HTR-8/SVneo (cell line): Measurements from ENCODE around the gene IRF4.
"Not testable (repeated sequence)": the region's sequence is repeated elsewhere in the genome, so short reads cannot be mapped to it uniquely, and the experiment has no call there.

Source experiments
- DNase-seq: peaks from one replicate; pipeline ENCODE4 v3.0.0; 2011; ENCODE audit warnings: low spot score, mixed read lengths; ENCODE audit not compliant: insufficient read length
- FAIRE-seq: peaks from 2 replicates; lab custom pipeline; 2011; peaks lifted over from hg19 to GRCh38; lab: Jason Lieb, UNC

IRF4 gene

DNA sequence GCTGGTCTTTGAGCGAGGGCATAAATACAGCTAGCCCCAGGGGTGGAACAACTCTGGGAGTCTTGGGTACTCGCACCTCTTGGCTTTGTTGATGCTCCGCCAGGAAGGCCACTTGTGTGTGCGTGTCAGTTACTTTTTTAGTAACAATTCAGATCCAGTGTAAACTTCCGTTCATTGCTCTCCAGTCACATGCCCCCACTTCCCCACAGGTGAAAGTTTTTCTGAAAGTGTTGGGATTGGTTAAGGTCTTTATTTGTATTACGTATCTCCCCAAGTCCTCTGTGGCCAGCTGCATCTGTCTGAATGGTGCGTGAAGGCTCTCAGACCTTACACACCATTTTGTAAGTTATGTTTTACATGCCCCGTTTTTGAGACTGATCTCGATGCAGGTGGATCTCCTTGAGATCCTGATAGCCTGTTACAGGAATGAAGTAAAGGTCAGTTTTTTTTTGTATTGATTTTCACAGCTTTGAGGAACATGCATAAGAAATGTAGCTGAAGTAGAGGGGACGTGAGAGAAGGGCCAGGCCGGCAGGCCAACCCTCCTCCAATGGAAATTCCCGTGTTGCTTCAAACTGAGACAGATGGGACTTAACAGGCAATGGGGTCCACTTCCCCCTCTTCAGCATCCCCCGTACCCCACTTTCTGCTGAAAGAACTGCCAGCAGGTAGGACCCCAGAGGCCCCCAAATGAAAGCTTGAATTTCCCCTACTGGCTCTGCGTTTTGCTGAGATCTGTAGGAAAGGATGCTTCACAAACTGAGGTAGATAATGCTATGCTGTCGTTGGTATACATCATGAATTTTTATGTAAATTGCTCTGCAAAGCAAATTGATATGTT is 19.2 kb downstream of the IRF4 start:
- DNase-seq (no peak), FAIRE-seq (no peak)

DNA sequence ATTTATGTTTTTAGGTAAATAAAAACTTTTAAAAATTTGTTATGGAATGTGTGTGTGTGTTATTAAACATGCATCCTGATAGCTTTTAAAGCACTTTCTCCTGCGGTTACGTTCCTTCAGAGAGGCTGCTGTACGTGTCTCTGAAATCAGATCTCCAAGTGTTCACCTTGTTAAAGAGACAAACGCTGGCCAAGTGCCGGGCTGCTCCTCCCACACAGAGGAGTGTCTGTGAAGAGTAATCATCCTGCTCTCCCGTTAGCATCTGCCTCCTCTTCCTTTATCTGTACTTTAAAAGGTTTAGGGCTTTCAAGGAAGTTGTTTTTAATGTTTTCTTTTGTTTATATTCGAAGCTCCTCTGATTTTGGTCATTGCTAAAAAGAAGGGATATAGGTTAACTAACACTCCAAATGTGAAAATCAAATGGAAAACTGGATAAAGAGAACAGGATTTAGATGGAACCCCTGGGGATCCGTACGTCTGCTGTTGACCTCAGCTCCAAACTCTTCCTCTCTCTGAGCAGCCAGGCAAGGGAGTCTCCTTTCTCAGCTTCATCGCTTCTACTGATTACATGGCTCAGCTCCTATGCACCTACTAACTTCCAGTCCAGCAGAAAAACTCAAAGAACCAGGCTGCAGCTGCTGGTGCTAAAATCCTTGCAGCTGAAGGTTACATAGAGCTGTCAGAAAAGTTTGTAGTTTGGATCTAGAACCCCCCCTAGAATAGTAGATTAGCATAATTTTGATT is 20.0 kb downstream of the IRF4 start:
- DNase-seq, result no peak
- no peak for FAIRE-seq

DNA sequence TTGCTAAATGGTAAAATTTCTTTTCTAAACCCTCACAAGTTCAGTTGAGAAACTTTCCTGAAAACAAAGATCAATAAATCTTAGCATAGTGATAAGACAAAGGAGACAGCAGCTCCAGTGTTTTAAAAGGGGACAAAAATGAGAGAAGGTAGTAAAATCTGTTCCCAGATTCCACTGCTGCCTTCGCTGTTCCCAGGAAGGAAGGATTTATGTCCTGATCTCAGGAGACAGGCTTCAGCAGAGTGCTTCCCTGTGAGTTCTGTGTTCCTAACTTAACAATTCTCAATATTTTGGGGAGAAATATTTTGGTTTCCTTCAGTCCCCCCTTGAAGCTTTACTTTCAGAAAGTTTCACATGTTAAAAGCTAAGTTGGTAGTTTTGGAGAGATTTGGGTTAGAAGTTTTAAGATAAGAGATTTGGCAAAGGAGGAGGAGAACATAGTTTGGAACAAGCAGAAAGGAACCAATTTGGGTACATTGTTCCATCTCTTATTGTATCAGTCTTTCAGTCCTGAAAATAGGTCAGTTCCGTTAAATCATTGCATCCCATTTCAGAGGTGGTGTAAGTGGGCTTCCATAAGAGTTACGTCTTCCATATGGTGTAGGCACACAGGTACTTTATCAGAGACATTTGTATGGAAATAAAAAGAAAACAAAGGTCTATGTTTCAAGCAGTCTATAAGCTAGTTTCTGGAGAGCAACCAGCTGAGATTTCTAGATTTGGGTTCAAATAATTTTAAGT is 20.8 kb downstream of the IRF4 start:
- DNase-seq (no peak), FAIRE-seq (no peak)

DNA sequence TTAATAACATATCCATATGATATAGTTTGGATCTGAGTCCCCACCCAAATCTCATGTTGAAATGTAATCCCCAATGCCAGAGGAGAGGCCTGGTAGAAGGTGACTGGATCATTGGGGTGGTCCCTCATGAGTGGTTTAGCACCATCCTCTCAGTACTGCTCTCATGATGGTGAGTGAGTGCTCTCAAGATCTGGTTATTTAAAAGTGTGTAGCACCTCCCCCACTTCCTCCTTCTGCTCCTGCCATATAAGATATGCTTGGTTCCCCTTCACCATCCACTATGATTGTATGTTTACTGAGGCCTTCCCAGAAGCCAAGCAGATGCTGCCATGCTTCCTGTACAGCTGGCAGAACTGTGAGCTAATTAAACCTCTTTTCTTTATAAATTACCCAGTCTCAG is 22.9 kb downstream of the IRF4 start:
- DNase-seq (no peak), FAIRE-seq (no peak)

DNA sequence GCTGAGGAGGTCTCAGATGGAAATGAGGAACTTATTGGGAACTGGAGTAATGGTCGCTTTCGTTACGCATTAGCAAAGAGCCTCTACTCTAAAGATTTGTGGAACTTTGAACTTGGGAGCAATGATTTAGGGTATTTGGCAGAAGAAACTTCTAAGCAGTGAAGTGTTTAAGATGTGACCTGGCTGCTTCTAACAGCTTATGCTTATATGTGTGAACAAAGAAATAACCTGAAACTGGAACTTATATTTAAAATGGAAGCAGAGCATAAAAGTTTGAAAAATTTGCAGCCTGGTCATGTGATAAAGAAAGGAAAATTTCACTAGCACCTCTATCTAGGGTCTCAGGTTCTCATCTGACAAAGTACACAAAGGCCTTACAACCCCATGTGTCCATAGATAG is 23.5 kb downstream of the IRF4 start:
- FAIRE-seq, result no peak

DNA sequence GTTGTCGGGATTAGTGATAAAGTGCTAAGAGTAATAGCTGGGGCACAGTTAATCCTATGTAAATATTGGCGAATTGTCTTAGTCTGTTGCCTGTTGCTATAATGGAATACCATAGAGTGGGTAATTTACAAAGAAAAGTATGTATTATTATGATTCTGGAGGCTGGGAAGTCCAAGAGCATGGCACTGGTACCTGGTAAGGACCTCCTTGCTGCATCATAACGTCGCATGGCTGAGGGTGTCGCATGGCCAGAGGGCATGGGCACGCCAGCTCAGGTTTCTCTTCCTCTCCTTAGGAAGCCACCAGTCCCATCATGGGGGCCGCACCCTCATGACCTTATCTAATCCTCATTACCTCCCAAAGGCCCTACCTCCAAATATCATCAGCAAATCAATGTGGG is 29.7 kb downstream of the IRF4 start:
- FAIRE-seq, result no peak
- DNase-seq, result no peak

More for the DNA sequence above, 23.5 kb downstream of the IRF4 start:
- no peak for DNase-seq

DNA sequence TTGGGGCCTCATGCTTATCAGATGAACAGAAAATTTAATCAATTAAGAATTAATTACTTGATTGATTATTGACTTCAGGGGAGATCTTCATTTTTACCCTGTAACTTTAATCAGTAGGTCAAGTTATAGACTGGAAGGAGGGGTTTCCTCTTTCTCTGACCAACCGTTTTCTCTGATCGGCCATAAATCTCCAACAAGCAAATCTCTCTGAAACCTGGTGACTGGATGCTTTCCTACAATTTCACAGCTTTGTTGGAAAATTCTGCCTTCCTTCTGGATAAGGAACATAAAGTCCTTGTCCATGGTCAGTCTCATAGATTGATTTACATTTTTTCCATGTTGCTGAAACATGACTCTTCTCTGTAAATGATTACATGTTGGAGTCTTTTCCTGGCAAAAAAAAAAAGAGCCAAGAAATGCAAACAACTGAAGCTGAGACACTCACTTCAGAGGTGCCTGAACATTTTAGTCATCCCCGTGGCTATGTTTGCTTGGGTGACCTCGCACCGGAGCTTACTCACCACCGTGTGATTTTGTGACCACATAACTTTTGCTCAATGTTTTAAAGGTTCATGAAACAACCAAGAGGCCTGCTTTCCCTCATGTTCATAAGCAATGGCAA is 31.0 kb downstream of the IRF4 start:
- DNase-seq (peak; percentile 67), FAIRE-seq (no peak)

DNA sequence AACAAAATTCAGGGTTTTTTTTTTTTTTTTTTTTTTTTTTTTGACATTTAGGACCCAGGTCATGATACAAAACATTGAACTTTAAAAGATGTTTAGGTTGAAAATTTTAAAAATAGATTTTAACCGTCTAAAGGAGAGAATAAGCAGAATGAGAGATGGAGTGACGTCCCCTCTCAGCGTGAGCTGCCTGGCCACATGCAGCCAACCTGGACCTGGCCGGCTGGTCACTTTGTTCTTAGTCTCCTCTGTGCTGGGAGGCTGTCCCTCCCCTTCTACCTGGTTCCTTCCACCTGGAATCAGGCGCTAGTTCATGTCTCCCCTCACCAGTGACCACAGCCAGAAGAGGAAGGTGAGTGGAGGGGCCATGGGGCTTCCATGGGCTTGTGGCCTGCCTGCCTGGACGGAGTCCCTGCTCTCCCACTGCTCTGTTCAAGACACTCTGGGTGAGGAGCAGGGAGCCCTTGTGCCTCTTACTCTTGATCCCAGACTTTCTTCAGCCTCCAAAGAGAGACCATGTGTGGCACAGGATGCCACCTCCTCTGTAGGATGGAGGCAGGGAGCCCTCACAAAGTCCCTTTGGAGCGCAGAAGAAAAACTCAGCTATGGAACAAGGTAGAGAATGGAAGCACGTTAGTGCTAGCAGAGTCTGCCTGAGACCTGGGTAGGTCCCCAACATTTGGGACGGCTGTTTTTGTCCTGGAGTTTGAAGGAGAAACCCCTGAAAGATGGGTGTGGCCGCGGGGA is 31.7 kb downstream of the IRF4 start:
- FAIRE-seq, result no peak
- DNase-seq, result no peak

DNA sequence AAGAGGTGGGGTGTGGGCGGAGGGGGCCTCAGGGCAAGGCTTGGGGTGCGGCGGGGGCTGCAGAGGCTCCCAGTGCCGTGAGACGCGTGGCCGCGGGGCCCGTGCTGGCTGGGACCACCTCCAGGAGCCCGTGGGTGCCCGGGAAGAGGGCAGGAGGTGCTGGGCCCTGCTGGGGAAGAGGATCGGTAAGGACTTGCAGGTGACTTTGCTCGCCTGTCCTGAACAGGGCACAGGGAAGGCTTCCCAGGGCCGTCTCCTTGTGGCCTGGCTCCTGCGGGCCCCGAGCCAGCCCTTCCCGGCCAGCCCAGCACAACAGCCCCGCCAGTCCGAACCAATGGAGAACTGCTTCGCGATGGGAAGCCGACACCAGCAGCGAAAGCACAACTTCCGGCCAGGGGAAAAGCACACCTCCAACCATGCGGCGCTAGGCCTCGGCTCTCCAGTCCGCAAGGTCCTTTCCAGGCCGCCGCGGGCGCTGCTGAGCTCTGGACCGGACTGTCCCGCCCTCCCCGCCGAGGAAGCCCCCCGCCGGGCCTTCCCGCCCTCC is 32.3 kb downstream of the IRF4 start:
- FAIRE-seq (no peak), DNase-seq (no peak)

DNA sequence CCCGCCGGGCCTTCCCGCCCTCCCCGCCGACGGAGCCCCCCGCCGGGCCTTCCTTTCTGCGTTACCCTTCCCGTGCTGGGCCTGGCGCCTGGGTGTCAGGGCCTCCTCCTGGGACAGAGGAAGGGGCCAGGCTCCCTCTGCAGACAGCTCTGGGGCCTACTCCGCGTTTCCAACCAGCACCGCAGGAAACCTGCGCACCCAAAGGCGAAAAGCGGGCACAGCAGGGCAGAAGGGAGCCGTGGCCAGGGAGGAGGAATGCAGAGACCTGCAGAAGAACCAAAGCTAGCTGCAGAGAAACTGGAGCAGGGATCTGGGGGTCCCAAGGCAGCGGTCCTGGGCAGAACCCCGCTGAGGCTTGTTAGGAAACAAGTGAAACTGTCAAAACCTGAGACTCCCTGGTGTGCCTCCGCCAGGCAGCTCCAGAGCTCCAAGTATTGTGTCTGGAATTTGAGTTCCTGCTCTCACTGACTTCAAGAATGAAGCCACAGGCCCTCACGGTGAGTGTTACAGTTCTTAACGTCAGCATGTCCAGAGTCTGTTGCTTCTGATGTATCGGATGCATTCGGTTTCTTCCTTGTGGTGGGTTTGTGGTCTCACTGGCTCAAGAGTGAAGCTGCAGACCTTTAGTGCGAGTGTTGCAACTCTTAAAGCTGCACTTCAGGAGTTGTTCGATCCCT is 33.3 kb downstream of the IRF4 start:
- DNase-seq (no peak), FAIRE-seq (no peak)

DNA sequence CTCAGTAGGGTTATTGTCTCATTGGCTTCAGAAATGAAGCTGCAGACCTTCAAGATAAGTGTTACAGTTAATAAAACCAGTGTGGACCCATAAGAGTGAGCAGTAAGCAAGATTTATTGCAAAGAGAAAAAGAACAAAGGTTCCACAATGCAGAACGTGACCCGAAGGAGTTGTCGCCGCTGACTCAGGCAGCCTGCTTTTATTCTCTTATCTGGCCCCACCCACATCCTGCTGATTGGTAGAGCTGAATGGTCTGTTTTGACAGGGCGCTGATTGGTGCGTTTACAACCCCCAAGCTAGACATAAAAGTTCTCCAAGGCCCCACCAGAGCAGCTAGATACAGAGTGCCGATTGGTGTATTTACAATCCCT is 33.9 kb downstream of the IRF4 start:
- FAIRE-seq, DNase-seq: not testable (repeated sequence)

DNA sequence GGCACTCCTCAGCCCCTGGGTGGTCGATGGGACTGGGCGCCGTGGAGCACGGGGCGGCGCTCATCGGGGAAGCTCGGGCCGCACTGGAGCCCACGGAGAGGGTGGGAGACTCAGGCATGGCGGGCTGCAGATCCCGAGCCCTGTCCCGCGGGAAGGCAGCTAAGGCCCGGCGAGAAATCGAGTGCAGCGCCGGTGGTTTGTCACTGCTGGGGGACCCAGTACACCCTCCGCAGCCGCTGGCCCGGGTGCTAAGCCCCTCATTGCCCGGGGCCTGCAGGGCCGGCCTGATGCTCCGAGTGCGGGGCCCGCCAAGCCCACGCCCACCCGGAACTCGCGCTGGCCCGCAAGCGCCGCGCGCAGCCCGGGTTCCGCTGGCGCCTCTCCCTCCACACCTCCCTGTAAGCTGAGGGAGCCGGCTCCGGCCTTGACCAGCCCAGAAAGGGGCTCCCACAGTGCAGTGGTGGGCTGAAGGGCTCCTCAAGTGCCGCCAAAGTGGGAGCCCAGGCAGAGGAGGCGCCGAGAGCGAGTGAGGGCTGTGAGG is 34.7 kb downstream of the IRF4 start:
- not testable (repeated sequence) for FAIRE-seq, DNase-seq

DNA sequence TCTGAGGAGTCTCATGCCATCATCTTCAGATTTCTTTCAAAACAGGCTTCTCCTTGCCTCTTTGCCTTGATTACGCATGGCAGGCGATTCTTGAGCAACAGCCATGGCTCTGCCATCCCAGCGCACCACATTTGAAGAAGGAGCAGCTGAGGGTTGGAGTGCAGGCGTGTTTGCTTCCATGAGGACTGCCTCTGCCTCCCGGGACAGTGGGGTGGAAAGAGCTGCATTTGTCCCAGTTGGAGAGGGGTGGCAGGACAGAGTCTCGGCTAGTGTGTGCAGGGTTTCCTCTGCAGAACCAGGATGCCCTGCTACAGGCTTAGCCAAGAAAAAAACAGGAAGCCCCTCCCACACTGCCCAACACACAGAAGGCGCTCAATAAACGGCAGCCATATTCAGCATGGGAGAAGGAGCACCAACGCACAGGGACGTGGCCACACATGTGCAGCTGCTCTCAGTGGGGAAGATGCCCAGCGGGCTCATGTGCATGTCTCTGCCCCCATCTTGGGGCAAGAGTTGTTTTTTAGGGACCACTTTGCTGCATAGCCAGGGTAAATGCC is 36.6 kb downstream of the IRF4 start:
- DNase-seq, result no peak
- no peak for FAIRE-seq

DNA sequence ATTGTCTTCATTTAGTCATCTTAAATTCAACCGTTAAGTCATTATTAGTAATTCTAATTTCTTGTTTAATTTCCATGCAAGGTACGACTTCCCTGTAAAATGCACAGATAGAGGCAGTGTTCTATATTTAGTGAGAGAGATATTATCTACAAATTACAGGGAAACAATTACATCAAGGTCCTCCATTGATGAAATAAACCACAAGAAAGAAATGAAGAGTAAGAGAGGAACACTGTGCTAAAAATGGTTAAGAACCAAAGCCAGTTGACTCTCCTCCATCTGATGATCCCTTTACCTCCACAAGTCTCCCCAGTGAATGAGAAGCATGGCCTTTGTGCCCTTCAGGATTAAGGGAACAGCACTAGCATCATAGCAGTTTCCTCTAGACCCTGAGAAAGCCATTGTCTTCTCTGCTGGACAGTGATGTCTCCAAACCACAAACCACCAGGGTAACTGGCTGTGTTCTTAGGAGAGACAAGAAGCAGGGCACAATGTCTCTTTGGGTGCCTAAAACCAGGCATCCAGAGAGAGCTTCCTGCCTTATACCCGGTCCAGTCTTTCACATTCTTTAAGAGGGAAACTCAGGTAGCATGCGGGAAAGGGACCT is 38.1 kb downstream of the IRF4 start:
- DNase-seq, result no peak
- no peak for FAIRE-seq

DNA sequence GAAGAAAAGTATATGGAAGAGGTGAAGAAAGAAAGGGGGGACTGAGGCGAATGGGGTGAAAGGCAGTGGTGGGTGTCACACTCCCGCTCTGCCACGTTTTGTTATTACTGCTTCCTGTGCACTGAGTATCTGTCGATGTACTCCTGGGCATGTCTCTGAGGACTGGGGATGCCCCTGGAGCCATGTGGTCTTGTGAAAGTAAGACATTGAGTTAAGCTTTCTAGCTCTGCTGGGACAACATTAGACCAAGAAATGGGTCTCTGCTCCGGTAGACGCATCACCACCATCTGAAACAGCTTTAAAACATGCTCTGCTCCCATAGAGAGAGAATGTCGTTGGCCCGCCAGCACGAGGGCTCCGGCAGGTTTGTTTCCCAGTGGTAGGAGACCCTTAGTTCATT is 40.0 kb downstream of the IRF4 start:
- no peak for DNase-seq
- no peak for FAIRE-seq

DNA sequence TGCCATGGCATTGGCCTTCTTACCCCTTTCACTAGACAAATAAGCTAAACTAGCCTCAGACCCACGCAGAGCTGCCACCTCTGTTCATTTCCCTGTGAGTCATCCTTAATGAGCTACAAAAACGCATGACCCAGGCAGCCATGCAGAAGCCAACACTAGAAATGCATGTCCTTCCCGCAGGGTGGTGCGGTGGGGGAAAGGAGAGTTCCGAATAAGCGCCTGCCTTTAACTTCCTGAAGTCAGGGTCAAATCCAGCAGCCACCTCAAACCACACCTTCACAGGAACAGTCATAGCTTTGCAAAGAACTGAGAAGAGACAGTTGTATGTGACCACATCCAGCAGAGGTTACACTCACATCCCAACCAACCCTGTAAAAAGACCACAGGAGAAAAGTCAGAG is 40.4 kb downstream of the IRF4 start:
- DNase-seq (no peak), FAIRE-seq (no peak)

DNA sequence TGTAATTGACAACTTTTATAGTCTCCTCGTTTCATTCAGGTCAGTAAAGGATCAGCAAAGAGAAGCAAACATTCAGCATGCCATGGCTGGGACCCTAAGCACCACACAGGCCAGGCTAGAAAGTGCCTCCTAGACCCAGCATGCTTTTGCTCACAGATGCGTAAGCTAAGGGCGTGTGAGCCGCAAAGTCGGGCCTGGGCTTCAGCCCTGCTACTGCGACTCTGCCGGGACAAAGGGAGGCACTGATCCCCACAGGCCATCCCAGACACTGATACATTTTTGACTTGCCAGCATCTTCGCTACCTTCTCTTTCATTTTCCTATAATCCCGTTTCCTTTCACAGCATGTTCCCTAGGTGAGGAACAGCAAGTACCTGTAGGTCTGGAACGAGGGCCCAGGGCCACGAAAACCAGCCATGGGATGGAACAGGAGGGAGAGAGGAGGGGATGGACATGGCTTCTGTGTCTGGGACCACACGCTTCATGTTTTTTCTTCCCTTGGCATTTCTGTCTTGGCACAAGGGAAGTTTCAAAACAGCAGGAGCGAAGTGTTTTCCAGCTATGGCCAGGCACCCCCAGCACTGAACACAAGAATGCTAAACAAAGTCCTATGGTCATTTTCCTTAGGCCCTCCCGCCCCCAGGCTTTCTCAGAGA is 42.6 kb downstream of the IRF4 start:
- FAIRE-seq (no peak), DNase-seq (no peak)
